Tibial artery (tissue), 4 donors: ENCODE results near the gene HYOU1.

Experiments used
- DNase-seq, 2 donors: peaks; one replicate each; pipeline ENCODE4 v3.0.0-alpha.2; 2019
- H3K27ac ChIP-seq, 2 donors: fragments of 200-600 bp; sonication (generic) in 1 of 2; 1 replicate in 1 of 2; 2 replicates in 1 of 2; pipeline ENCODE4 v1.5.1; 2018 to 2019; ENCODE audit warnings: mild to moderate bottlenecking in 1 of 2
- H3K27me3 ChIP-seq, 2 donors: fragments of 200-600 bp; sonication (generic) in 1 of 2; one replicate each; pipeline versions ENCODE4 v1.5.1 to v1.6.0; 2016 to 2019
- H3K36me3 ChIP-seq, 3 donors: fragments of 200-600 bp; sonication (generic) in 2 of 3; one replicate each; pipeline ENCODE4 v1.5.1; 2016 to 2019; ENCODE audit warnings: mild to moderate bottlenecking in 2 of 3
- H3K4me1 ChIP-seq, 4 donors: fragments of 200-600 bp; sonication (generic) in 2 of 4; 1 replicate in 3 of 4; 2 replicates in 1 of 4; pipeline ENCODE4 v1.5.1; 2016 to 2019
- H3K4me3 ChIP-seq, 2 donors: fragments of 200-600 bp; sonication (generic) in 1 of 2; 1 replicate in 1 of 2; 2 replicates in 1 of 2; pipeline ENCODE4 v1.5.1; 2018 to 2019; ENCODE audit warnings: mild to moderate bottlenecking in 2 of 2
- H3K9me3 ChIP-seq, 3 donors: fragments of 200-600 bp; sonication (generic) in 1 of 3; one replicate each; pipeline ENCODE4 v1.5.1; 2016 to 2019
- intact Hi-C: fragments of 100-400 bp; cut with DNase I; formaldehyde crosslinking; loops from one replicate; pipeline ENCODE4 v1.15.0; 2023; ENCODE audit warnings: low total_unique reads
- TF ChIP-seq, protein P1 (sequence below), 2 experiments: fragments of 200-600 bp in 1 of 2; fragments of 450-650 bp in 1 of 2; IDR thresholded peaks; one replicate each; pipeline ENCODE4 v1.5.1; 2017 to 2019; ENCODE audit warnings: antibody characterized with exemption in 2 of 2, mild to moderate bottlenecking in 1 of 2, moderate library complexity in 1 of 2

HYOU1 gene

DNA sequence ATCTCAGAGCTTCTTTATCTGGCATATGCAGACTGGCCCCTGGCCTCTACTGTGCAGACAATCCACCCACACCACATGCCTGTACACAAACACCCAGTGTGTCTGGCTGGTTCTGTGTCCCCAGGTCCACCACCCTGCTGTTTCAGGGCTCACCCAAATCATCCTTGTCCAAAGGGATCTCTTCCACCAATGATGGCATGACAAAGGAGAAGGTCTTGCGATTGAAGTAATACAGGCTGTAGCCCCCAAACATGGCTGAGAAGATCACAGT, 28.0 kb downstream of the HYOU1 start:
- Histone ChIP-seq H3K9me3 (no peaks in the 10 kb centered on the region), H3K27me3 (no peaks in the 10 kb centered on the region), H3K4me3 (no peak overlapping the region), H3K36me3 (peaks cover 0 to 39% (median 10%) of the 10 kb centered on the region in 3 donors), H3K27ac (no peak overlapping the region), H3K4me1 (peaks cover 0 to 29% (median 10%) of the 10 kb centered on the region in 4 donors)
- DNase-seq = no peak
- TF ChIP-seq, protein P1, sequence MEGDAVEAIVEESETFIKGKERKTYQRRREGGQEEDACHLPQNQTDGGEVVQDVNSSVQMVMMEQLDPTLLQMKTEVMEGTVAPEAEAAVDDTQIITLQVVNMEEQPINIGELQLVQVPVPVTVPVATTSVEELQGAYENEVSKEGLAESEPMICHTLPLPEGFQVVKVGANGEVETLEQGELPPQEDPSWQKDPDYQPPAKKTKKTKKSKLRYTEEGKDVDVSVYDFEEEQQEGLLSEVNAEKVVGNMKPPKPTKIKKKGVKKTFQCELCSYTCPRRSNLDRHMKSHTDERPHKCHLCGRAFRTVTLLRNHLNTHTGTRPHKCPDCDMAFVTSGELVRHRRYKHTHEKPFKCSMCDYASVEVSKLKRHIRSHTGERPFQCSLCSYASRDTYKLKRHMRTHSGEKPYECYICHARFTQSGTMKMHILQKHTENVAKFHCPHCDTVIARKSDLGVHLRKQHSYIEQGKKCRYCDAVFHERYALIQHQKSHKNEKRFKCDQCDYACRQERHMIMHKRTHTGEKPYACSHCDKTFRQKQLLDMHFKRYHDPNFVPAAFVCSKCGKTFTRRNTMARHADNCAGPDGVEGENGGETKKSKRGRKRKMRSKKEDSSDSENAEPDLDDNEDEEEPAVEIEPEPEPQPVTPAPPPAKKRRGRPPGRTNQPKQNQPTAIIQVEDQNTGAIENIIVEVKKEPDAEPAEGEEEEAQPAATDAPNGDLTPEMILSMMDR (IDR thresholded peaks at IDR 0.05) = no peak
- intact Hi-C loops = no loop called here

GRCh38 chr11:119028346-119029068, 28.5 kb downstream of the HYOU1 start:
- no peak overlapping the region for H3K27ac ChIP-seq
- H3K9me3 ChIP-seq = no peaks in the 10 kb centered on the region
- no peak for DNase-seq
- no peak overlapping the region for H3K4me3 ChIP-seq
- peaks cover 0 to 44% (median 15%) of the 10 kb centered on the region in 3 donors for H3K36me3 ChIP-seq
- TF ChIP-seq, protein P1 (IDR thresholded peaks at IDR 0.05) = no peak
- H3K4me1 ChIP-seq = peaks cover 0 to 29% (median 10%) of the 10 kb centered on the region in 4 donors
- intact Hi-C loops = no loop called here
- no peaks in the 10 kb centered on the region for H3K27me3 ChIP-seq

GRCh38 chr11:119027561-119028345, 29.3 kb downstream of the HYOU1 start:
- H3K36me3 ChIP-seq = peaks cover 4 to 52% (median 21%) of the 10 kb centered on the region in 3 donors
- TF ChIP-seq, protein P1 (IDR thresholded peaks at IDR 0.05) = no peak
- DNase-seq = no peak
- H3K9me3 ChIP-seq = no peaks in the 10 kb centered on the region
- no peak overlapping the region for H3K27ac ChIP-seq
- peaks cover 0 to 29% (median 12%) of the 10 kb centered on the region in 4 donors for H3K4me1 ChIP-seq
- no peak overlapping the region for H3K4me3 ChIP-seq
- intact Hi-C loops = no loop called here
- no peaks in the 10 kb centered on the region for H3K27me3 ChIP-seq

- H3K36me3 ChIP-seq = peaks cover 10 to 59% (median 27%) of the 10 kb centered on the region in 3 donors
- H3K4me3 ChIP-seq = no peak overlapping the region
- H3K27me3 ChIP-seq = no peaks in the 10 kb centered on the region
- H3K4me1 ChIP-seq = peaks cover 0 to 29% (median 12%) of the 10 kb centered on the region in 4 donors
- DNase-seq = no peak
- TF ChIP-seq, protein P1 (IDR thresholded peaks at IDR 0.05) = no peak
- no peak overlapping the region for H3K27ac ChIP-seq
- intact Hi-C loops = no loop called here
- no peaks in the 10 kb centered on the region for H3K9me3 ChIP-seq
These were observed 30.0 kb downstream of the HYOU1 start for GRCh38 chr11:119026970-119027369.

GRCh38 chr11:119025978-119026766, 30.8 kb downstream of the HYOU1 start:
- Histone ChIP-seq H3K9me3 (no peaks in the 10 kb centered on the region), H3K36me3 (peaks cover 17 to 67% (median 34%) of the 10 kb centered on the region in 3 donors), H3K4me1 (peaks cover 0 to 34% (median 13%) of the 10 kb centered on the region in 4 donors), H3K4me3 (no peak overlapping the region), H3K27me3 (no peaks in the 10 kb centered on the region), H3K27ac (peak overlapping the region in 1 of 2 donors; percentile 30)
- intact Hi-C loops = no loop called here
- TF ChIP-seq, protein P1 (IDR thresholded peaks at IDR 0.05) = no peak
- no peak for DNase-seq
